GM12873 (cell line): Measurements from ENCODE around the gene MAP3K12.
A peak's percentile ranks its signal among the peaks of the same experiment; 100 is the strongest.

ENCODE experiments used
- TF ChIP-seq, protein P1 (sequence below): IDR thresholded peaks from 2 replicates; pipeline ENCODE4 v1.5.1; 2012; ENCODE audit warnings: low read depth, mild to moderate bottlenecking, moderate library complexity, low read length, control low read depth; ENCODE audit not compliant: insufficient read depth; ENCODE audit errors: missing control alignments

MAP3K12 gene, protein sequence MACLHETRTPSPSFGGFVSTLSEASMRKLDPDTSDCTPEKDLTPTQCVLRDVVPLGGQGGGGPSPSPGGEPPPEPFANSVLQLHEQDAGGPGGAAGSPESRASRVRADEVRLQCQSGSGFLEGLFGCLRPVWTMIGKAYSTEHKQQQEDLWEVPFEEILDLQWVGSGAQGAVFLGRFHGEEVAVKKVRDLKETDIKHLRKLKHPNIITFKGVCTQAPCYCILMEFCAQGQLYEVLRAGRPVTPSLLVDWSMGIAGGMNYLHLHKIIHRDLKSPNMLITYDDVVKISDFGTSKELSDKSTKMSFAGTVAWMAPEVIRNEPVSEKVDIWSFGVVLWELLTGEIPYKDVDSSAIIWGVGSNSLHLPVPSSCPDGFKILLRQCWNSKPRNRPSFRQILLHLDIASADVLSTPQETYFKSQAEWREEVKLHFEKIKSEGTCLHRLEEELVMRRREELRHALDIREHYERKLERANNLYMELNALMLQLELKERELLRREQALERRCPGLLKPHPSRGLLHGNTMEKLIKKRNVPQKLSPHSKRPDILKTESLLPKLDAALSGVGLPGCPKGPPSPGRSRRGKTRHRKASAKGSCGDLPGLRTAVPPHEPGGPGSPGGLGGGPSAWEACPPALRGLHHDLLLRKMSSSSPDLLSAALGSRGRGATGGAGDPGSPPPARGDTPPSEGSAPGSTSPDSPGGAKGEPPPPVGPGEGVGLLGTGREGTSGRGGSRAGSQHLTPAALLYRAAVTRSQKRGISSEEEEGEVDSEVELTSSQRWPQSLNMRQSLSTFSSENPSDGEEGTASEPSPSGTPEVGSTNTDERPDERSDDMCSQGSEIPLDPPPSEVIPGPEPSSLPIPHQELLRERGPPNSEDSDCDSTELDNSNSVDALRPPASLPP

GRCh38 chr12:53499266-53500141, at the start of gene MAP3K12:
Gene MAP3K12, minus strand, starts transcription at chr12:53499458. Its CDS starts 12,067 bp downstream, at chr12:53487391.
- TF ChIP-seq, protein P1, sequence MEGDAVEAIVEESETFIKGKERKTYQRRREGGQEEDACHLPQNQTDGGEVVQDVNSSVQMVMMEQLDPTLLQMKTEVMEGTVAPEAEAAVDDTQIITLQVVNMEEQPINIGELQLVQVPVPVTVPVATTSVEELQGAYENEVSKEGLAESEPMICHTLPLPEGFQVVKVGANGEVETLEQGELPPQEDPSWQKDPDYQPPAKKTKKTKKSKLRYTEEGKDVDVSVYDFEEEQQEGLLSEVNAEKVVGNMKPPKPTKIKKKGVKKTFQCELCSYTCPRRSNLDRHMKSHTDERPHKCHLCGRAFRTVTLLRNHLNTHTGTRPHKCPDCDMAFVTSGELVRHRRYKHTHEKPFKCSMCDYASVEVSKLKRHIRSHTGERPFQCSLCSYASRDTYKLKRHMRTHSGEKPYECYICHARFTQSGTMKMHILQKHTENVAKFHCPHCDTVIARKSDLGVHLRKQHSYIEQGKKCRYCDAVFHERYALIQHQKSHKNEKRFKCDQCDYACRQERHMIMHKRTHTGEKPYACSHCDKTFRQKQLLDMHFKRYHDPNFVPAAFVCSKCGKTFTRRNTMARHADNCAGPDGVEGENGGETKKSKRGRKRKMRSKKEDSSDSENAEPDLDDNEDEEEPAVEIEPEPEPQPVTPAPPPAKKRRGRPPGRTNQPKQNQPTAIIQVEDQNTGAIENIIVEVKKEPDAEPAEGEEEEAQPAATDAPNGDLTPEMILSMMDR = no peak

DNA sequence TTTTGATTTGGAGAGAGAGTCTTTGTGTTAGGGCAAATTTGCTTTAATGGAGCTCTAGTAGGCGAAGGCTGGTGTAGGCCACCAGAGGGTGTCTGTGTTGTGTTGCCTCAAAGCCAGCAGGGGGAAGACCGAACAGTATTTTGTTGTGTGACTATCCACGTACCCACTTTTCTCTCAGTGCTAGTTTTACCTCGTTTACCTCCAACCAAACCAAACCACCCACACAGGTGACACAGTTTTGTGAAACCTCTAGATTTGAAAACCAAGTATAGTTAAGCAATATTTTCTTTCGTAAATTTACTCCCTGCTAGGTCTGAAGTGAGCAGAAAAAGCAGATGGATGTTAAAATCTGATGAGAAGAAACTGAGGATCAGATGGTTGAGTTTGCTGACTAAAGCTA, 44.3 kb upstream of the MAP3K12 start:
- TF ChIP-seq, protein P1 = peak; percentile 93

- TF ChIP-seq, protein P1 = no peak
These were observed 40.3 kb upstream of the MAP3K12 start for GRCh38 chr12:53539526-53539925.

DNA sequence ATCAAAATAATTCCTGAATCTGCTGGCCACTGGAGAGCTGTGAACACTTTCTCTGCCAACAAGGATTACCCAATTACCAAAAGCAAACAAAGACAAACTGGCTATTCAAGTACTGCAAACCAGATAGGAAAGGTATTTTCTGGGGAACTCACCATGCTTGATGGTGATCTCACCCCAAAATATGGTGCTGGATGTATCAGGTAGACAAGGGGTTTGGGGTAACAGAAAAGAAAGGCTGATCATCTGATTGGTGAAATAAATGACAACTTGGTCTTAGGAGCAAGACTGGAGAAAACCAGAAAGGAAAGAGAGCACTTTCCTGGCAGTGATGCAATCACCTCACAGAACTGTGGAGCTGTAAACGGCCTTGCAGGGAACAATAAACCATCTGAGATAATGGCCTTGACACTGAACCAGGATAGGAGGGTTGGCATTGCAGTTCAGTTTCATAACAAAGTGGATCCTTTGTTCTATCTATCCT, 39.0 kb upstream of the MAP3K12 start:
- TF ChIP-seq, protein P1 = no peak

- TF ChIP-seq, protein P1 = no peak
These were observed 37.7 kb upstream of the MAP3K12 start for GRCh38 chr12:53536962-53537361.

- TF ChIP-seq, protein P1 = no peak
These were observed 34.2 kb upstream of the MAP3K12 start for GRCh38 chr12:53533471-53533870.
